Activated CD4-positive, alpha-beta memory T cell treated with anti-CD3 and anti-CD28 coated beads, Interleukin-2, amount 10 ng/mL, durations not matched to agents 7 days and 5 days (primary cell): ENCODE measurements around the gene SHISA3. TPM values are rescaled to one million over a fixed set of nuclear protein-coding genes. Genes with fewer than 3 reads are reported as not detected.

Source experiments
- CTCF ChIA-PET: fragments of 350-600 bp; sonication (Branson Sonifier 250); formaldehyde crosslinking; loops from one replicate; lab custom pipeline; 2021; ENCODE audit warnings: antibody characterized with exemption, inconsistent platforms; lab: Charles Lee
- POLR2A ChIA-PET: fragments of 350-600 bp; sonication (Branson Sonifier 250); formaldehyde crosslinking; loops from one replicate; lab custom pipeline; 2021; ENCODE audit warnings: antibody characterized with exemption; lab: Charles Lee
- DNase-seq: peaks from one replicate; pipeline ENCODE4 v3.0.0-alpha.2; 2020
- H3K27ac Mint-ChIP-seq: one replicate; pipeline ENCODE4 v1.8.0; 2021; ENCODE audit warnings: mild to moderate bottlenecking, mixed read lengths
- H3K27me3 Mint-ChIP-seq: one replicate; pipeline ENCODE4 v1.8.0; 2021; ENCODE audit warnings: mixed read lengths
- H3K36me3 Mint-ChIP-seq: one replicate; pipeline ENCODE4 v1.8.0; 2021; ENCODE audit warnings: low read depth, mixed read lengths
- H3K4me1 Mint-ChIP-seq: one replicate; pipeline ENCODE4 v1.8.0; 2021; ENCODE audit warnings: mixed read lengths
- H3K4me3 Mint-ChIP-seq: one replicate; pipeline ENCODE4 v1.8.0; 2021; ENCODE audit warnings: mild to moderate bottlenecking, mixed read lengths
- H3K9me3 Mint-ChIP-seq: one replicate; pipeline ENCODE4 v1.8.0; 2021; ENCODE audit warnings: mixed read lengths
- total RNA-seq, 2 experiments: library from RNA; stranded (reverse); gene quantifications; one replicate each; pipeline ENCODE4 v1.2.3, GENCODE V29; 2021

SHISA3 gene
- total RNA-seq, 2 experiments from 2014 or later: 0.58 to 0.60 TPM

- Mint-ChIP-seq H3K27me3 (peaks cover 67% of the 10 kb centered on the region), H3K4me1 (peaks cover 21% of the 10 kb centered on the region), H3K36me3 (no peaks in the 10 kb centered on the region)
These were observed 415 bp downstream of the SHISA3 start for GRCh38 chr4:42397635-42398170.

GRCh38 chr4:42398171-42398870 is 1.0 kb downstream of the SHISA3 start:
- peaks cover 64% of the 10 kb centered on the region for H3K27me3 Mint-ChIP-seq
- ChIA-PET POLR2A (no interaction called here), CTCF (interaction anchor here (1.5 kb wide), 1 partner anchor 27 kb away, joined by 3 read pairs; no protein-coding TSS in a partner anchor)
- no peaks in the 10 kb centered on the region for H3K9me3 Mint-ChIP-seq
- H3K4me1 Mint-ChIP-seq: peaks cover 21% of the 10 kb centered on the region
- peak overlapping the region; percentile 66 for H3K4me3 Mint-ChIP-seq
- no peak overlapping the region for H3K27ac Mint-ChIP-seq
- H3K36me3 Mint-ChIP-seq: no peaks in the 10 kb centered on the region
- DNase-seq: peak; percentile 20

More at GRCh38 chr4:42397635-42398170, 415 bp downstream of the SHISA3 start:
- ChIA-PET CTCF (interaction anchor here (0.6 to 1.5 kb wide), 2 partner anchors 26 to 122 kb away, joined by 3 read pairs; no protein-coding TSS in a partner anchor), POLR2A (interaction anchor here (0.6 kb wide), 1 partner anchor 436 kb away, joined by 3 read pairs; no protein-coding TSS in a partner anchor)
- Mint-ChIP-seq H3K4me3 (peak overlapping the region; percentile 69), H3K27ac (no peak overlapping the region), H3K9me3 (no peaks in the 10 kb centered on the region)
- DNase-seq: no peak

DNA sequence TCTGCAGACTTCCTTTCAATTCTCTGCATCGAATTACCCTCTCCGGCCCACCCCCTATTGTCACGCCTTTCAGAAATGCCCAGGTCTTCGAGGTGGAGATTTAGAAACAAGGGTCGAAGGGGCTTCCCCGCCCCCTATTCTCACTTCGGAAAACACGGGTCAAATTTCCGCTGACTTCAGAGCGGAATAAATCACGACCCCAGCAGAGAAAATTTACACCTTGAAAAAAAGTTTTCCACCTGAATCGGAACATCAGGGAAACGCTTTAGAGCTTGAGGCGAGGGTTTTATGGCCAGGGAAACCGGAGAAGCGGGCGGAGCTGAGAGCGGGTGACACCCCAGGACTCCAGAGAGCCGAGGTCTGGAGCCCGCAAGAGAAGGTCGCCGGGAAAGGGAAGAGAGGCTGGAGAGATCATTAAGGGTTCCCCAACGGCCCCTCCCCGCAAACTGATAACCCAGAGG is 1.6 kb downstream of the SHISA3 start:
- H3K27ac Mint-ChIP-seq: no peak overlapping the region
- H3K4me1 Mint-ChIP-seq: peaks cover 21% of the 10 kb centered on the region
- ChIA-PET POLR2A (no interaction called here), CTCF (interaction anchor here (1.5 kb wide), 1 partner anchor 27 kb away, joined by 3 read pairs; no protein-coding TSS in a partner anchor)
- peaks cover 64% of the 10 kb centered on the region for H3K27me3 Mint-ChIP-seq
- H3K36me3 Mint-ChIP-seq: no peaks in the 10 kb centered on the region
- no peaks in the 10 kb centered on the region for H3K9me3 Mint-ChIP-seq
- no peak for DNase-seq
- peak overlapping the region; percentile 66 for H3K4me3 Mint-ChIP-seq

DNA sequence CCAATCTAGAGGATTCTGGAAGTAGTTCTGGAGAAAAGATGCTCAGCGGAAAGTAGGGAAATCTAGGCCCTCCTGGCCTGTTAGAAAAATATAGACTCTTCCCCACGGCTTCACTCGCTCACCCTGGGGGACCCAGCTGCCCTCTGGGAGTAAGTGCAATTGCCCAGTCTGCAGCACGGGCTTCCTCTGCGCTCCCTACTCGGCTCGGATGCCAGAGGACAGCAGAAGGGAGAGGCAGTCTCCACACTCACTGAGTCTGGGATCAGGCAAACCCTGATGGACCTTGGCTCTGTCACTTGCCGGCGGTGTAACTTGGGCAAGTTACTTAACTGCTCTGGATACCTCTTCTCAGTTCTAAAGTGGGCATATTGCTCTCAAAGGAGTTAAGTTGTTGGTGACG is 2.1 kb downstream of the SHISA3 start:
- no peaks in the 10 kb centered on the region for H3K36me3 Mint-ChIP-seq
- peaks cover 64% of the 10 kb centered on the region for H3K27me3 Mint-ChIP-seq
- no peaks in the 10 kb centered on the region for H3K9me3 Mint-ChIP-seq
- DNase-seq: no peak
- POLR2A ChIA-PET: no interaction called here
- H3K4me1 Mint-ChIP-seq: peaks cover 21% of the 10 kb centered on the region
- H3K27ac Mint-ChIP-seq: no peak overlapping the region
- CTCF ChIA-PET: interaction anchor here (1.5 kb wide), 1 partner anchor 28 kb away, joined by 3 read pairs; no protein-coding TSS in a partner anchor
- no peak overlapping the region for H3K4me3 Mint-ChIP-seq

- POLR2A ChIA-PET: no interaction called here
- Mint-ChIP-seq H3K27ac (no peak overlapping the region), H3K4me3 (no peak overlapping the region), H3K9me3 (no peaks in the 10 kb centered on the region), H3K27me3 (peaks cover 53% of the 10 kb centered on the region), H3K4me1 (peaks cover 21% of the 10 kb centered on the region), H3K36me3 (no peaks in the 10 kb centered on the region)
- CTCF ChIA-PET: no interaction called here
- DNase-seq: no peak
These were observed 3.9 kb downstream of the SHISA3 start for GRCh38 chr4:42401171-42401570.

DNA sequence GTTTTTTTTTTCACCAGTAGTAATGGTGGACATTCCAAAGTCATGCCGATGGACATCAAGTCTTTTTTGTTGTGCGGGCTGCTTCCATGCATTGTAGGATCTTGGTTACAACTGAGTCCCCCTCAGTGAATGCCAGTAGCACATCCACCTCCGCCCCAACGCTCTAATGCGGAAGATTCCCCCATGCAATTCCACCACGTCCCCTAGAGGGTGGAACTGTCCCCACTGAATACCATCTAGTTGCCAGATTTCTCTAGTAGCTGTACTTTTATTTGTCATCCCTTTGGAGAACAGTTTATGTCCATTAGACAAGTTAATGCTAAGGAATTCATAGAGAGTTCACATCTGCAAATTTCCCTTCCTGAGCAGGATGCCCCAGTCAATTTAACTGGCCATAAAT is 6.7 kb downstream of the SHISA3 start:
- no peaks in the 10 kb centered on the region for H3K9me3 Mint-ChIP-seq
- H3K36me3 Mint-ChIP-seq: no peaks in the 10 kb centered on the region
- H3K27me3 Mint-ChIP-seq: peaks cover 30% of the 10 kb centered on the region
- no peak for DNase-seq
- H3K4me3 Mint-ChIP-seq: no peak overlapping the region
- no peaks in the 10 kb centered on the region for H3K4me1 Mint-ChIP-seq
- no peak overlapping the region for H3K27ac Mint-ChIP-seq
- CTCF ChIA-PET: no interaction called here
- POLR2A ChIA-PET: no interaction called here

- Mint-ChIP-seq H3K9me3 (no peaks in the 10 kb centered on the region), H3K36me3 (no peaks in the 10 kb centered on the region), H3K4me1 (no peaks in the 10 kb centered on the region), H3K4me3 (no peak overlapping the region), H3K27ac (no peak overlapping the region), H3K27me3 (no peaks in the 10 kb centered on the region)
- ChIA-PET POLR2A (no interaction called here), CTCF (no interaction called here)
- no peak for DNase-seq
These were observed 13.2 kb downstream of the SHISA3 start for GRCh38 chr4:42410446-42410845.

DNA sequence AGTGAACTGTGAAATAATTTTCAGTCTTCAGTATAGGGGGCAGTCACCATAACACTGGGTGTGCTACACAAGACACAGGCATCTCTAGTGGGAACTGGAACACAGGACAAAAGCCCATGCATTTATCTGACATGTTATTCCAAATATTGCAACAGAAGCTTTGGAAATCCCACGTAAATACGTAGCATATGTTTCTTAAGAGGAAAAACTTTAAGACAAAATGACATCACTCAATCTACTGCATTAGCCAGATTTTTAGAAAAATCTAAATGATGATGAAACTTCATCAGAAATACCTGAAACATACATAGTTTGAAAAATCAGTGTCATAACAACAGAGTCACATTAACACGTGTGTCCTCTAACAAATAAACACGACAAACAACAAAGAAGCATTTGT is 14.5 kb downstream of the SHISA3 start:
- CTCF ChIA-PET: no interaction called here
- H3K27ac Mint-ChIP-seq: no peak overlapping the region
- no peaks in the 10 kb centered on the region for H3K36me3 Mint-ChIP-seq
- DNase-seq: no peak
- no peaks in the 10 kb centered on the region for H3K27me3 Mint-ChIP-seq
- no peak overlapping the region for H3K4me3 Mint-ChIP-seq
- POLR2A ChIA-PET: no interaction called here
- no peaks in the 10 kb centered on the region for H3K4me1 Mint-ChIP-seq
- H3K9me3 Mint-ChIP-seq: no peaks in the 10 kb centered on the region

DNA sequence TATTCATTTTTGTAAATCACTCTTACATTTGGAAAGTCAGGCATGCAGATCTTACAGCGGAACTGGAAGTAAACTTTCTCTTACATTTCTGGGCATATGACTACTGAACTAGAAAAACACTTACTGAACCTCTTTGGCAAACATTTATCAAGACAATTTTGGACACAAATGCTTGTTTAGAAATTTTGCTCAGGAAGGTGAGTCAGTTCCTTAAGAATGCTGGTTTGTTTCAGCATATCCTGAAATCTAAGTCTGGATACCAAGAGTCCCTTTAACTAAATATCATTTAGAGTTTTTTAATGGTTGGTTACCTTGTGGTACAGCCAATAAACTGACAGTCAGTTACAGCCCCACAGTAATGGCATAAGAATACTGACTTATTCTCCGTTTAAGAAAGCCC is 15.0 kb downstream of the SHISA3 start:
- no peak overlapping the region for H3K27ac Mint-ChIP-seq

DNA sequence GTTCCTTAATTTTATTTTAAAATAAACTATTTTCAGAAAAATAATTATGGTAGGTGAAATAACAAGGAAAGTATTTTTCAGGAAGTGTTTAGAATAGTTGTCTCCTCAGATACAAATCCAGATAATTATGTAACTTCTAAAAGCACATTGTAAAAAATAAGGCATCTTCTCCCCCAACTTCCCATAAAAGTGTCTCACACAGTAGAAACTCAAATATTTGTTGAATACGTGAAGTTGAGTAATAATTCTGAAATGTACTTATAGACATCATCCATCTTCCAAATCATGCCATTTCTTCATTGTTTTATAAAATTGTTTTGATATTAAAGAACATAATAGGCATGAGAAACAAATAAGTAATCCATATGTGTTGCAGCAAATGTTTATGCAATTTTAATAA is 18.0 kb downstream of the SHISA3 start:
- Mint-ChIP-seq H3K27me3 (no peaks in the 10 kb centered on the region), H3K4me1 (no peaks in the 10 kb centered on the region), H3K4me3 (no peak overlapping the region), H3K9me3 (no peaks in the 10 kb centered on the region), H3K36me3 (peaks cover under 1% of the 10 kb centered on the region), H3K27ac (no peak overlapping the region)
- POLR2A ChIA-PET: no interaction called here
- no peak for DNase-seq
- CTCF ChIA-PET: no interaction called here

More for the DNA sequence above, 15.0 kb downstream of the SHISA3 start:
- H3K27me3 Mint-ChIP-seq: no peaks in the 10 kb centered on the region
- H3K4me3 Mint-ChIP-seq: no peak overlapping the region
- DNase-seq: no peak
- H3K4me1 Mint-ChIP-seq: no peaks in the 10 kb centered on the region
- POLR2A ChIA-PET: no interaction called here
- H3K36me3 Mint-ChIP-seq: no peaks in the 10 kb centered on the region
- no peaks in the 10 kb centered on the region for H3K9me3 Mint-ChIP-seq
- CTCF ChIA-PET: no interaction called here

GRCh38 chr4:42416017-42416416 is 18.7 kb downstream of the SHISA3 start:
- no peaks in the 10 kb centered on the region for H3K4me1 Mint-ChIP-seq
- ChIA-PET CTCF (no interaction called here), POLR2A (no interaction called here)
- no peaks in the 10 kb centered on the region for H3K9me3 Mint-ChIP-seq
- no peak overlapping the region for H3K27ac Mint-ChIP-seq
- no peak for DNase-seq
- no peak overlapping the region for H3K4me3 Mint-ChIP-seq
- peaks cover 3% of the 10 kb centered on the region for H3K36me3 Mint-ChIP-seq
- H3K27me3 Mint-ChIP-seq: no peaks in the 10 kb centered on the region

- peaks cover 7% of the 10 kb centered on the region for H3K36me3 Mint-ChIP-seq
- CTCF ChIA-PET: interaction anchor here (1.3 kb wide), 1 partner anchor 101 kb away, joined by 4 read pairs; no protein-coding TSS in a partner anchor
These were observed 20.3 kb downstream of the SHISA3 start for GRCh38 chr4:42417550-42417949.

DNA sequence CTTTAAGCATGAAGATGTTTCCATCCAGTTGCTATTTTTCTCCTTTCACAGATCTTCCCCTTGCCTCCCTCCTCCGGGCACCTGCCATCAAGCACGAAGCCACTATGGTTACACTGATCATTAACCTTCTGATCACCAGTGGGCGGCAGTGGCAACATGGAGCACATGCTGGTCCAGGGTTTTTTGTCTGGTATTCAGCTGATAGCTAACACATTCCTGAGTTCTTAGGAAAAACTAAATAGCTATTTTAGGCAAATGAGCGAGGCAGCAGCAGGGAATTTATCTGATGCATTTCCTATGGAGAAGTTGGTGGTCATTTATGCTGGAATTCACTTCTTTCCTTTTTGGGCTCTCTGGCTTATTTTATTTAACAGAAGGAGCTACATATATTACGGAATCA is 22.9 kb downstream of the SHISA3 start:
- no peaks in the 10 kb centered on the region for H3K9me3 Mint-ChIP-seq
- no peaks in the 10 kb centered on the region for H3K27me3 Mint-ChIP-seq
- no peak overlapping the region for H3K4me3 Mint-ChIP-seq
- DNase-seq: no peak
- ChIA-PET POLR2A (no interaction called here), CTCF (no interaction called here)
- peaks cover 7% of the 10 kb centered on the region for H3K36me3 Mint-ChIP-seq
- no peak overlapping the region for H3K27ac Mint-ChIP-seq
- no peaks in the 10 kb centered on the region for H3K4me1 Mint-ChIP-seq

More at GRCh38 chr4:42417550-42417949, 20.3 kb downstream of the SHISA3 start:
- no peak overlapping the region for H3K4me3 Mint-ChIP-seq
- POLR2A ChIA-PET: no interaction called here
- no peak for DNase-seq
- no peaks in the 10 kb centered on the region for H3K9me3 Mint-ChIP-seq
- no peaks in the 10 kb centered on the region for H3K4me1 Mint-ChIP-seq
- H3K27me3 Mint-ChIP-seq: no peaks in the 10 kb centered on the region
- no peak overlapping the region for H3K27ac Mint-ChIP-seq
